ENCODE measurements around the gene IFNL4. TPM values are rescaled to one million over a fixed set of nuclear protein-coding genes. Genes with fewer than 3 reads are reported as not detected.
"Not testable (repeated sequence)": the region's sequence is repeated elsewhere in the genome, so short reads cannot be mapped to it uniquely, and the experiment has no call there.

Gene IFNL4
- total RNA-seq, 1 experiment from 2014 or later, result not detected

DNA sequence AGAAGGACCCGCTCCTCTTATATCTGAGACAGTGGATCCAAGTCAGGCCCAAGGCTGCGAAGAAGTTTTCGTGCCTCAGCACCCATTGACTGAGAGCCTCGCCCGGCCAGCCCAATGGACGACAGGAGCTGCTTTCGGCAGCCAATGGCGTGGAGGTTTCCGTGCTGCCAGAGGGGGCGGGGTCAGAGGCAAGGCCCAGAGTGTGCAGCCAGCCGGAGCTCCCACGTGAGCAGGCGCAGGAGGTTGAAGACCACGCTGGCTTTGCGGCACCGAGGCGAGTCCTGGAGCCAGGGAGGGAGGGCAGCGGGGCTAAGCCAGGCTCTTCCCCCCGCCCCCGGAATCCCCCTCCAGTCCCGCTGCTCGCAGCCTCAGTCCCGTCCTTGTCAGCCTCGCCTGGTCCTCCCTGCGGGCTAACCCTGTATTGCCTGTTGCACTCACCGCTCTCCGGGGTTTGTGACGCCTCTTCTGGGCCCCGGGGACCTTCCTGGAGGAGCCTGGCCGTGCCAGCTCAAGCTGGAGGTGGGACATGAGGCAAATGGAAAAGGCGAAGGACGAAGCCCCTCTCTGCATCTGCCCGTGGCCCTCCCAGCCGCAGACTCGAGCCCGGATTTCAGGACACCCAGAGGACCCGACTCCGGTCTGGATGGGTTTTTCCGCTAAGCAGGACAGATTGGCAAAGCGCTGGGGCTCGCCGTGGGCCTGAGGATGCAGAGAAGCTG lies 1.5 kb downstream of the IFNL4 start:
- CTCF ChIA-PET, result no interaction called here

DNA sequence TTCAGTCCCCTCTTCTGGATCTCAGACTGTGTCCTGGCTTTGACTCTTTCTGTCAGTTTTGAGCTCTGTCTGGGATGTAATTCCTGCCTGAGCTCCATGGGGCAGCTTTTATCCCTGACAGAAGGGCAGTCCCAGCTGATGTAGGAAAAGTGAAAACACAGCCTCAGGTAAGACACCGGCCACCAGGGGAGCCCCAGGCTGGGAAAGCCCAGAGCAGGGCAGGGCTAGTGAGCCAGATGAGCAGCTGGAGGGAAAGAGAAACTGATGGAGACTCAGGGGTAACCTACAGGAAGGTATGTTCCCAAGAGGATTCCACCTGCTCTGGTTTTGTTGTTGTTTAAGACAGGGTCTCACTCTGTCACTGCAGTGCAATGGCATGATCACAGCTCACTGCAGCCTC lies 3.5 kb downstream of the IFNL4 start:
- POLR2A ChIA-PET (ENCODE audit: low non-redundant PET); DNase-seq (ENCODE audit: low spot score); H3K9me3 ChIP-seq (ENCODE audit: low read depth, low read length, poor library complexity, severe bottlenecking); BruUV-seq (replicated peaks); H3K4me3 ChIP-seq (ENCODE audit: low read depth, low read length, poor library complexity, severe bottlenecking); H3K36me3 ChIP-seq (ENCODE audit: insufficient read depth, low read length, poor library complexity, severe bottlenecking); H3K27ac ChIP-seq (ENCODE audit: low read depth, low read length, poor library complexity, severe bottlenecking); H3K4me1 ChIP-seq (ENCODE audit: insufficient read depth, low read length, poor library complexity, severe bottlenecking); intact Hi-C loops (cut with micrococcal nuclease; ENCODE audit: unreplicated experiment): not testable (repeated sequence)
- CTCF ChIA-PET, result interaction anchor here (0.6 kb wide), 1 partner anchor 162 kb away, joined by 6 read pairs; no protein-coding TSS in a partner anchor
- H3K27me3 ChIP-seq (replicated peaks; ENCODE audit: insufficient read depth, low read depth, low read length, poor library complexity), result peaks cover 33% of the 10 kb centered on the region

More for the DNA sequence above, 1.5 kb downstream of the IFNL4 start:
- Histone ChIP-seq H3K27ac (ENCODE audit: low read depth, low read length, poor library complexity, severe bottlenecking) (no peak overlapping the region), H3K9me3 (ENCODE audit: low read depth, low read length, poor library complexity, severe bottlenecking) (no peaks in the 10 kb centered on the region), H3K4me3 (ENCODE audit: low read depth, low read length, poor library complexity, severe bottlenecking) (no peak overlapping the region), H3K4me1 (ENCODE audit: insufficient read depth, low read length, poor library complexity, severe bottlenecking) (no peaks in the 10 kb centered on the region), H3K36me3 (ENCODE audit: insufficient read depth, low read length, poor library complexity, severe bottlenecking) (no peaks in the 10 kb centered on the region), H3K27me3 (replicated peaks; ENCODE audit: insufficient read depth, low read depth, low read length, poor library complexity) (peaks cover 40% of the 10 kb centered on the region)
- TF ChIP-seq EZH2 (IDR thresholded peaks at IDR 0.05; ENCODE audit: borderline replicate concordance, low read depth, low read length, poor library complexity, severe bottlenecking), result no peak
- TF ChIP-seq, protein P1, sequence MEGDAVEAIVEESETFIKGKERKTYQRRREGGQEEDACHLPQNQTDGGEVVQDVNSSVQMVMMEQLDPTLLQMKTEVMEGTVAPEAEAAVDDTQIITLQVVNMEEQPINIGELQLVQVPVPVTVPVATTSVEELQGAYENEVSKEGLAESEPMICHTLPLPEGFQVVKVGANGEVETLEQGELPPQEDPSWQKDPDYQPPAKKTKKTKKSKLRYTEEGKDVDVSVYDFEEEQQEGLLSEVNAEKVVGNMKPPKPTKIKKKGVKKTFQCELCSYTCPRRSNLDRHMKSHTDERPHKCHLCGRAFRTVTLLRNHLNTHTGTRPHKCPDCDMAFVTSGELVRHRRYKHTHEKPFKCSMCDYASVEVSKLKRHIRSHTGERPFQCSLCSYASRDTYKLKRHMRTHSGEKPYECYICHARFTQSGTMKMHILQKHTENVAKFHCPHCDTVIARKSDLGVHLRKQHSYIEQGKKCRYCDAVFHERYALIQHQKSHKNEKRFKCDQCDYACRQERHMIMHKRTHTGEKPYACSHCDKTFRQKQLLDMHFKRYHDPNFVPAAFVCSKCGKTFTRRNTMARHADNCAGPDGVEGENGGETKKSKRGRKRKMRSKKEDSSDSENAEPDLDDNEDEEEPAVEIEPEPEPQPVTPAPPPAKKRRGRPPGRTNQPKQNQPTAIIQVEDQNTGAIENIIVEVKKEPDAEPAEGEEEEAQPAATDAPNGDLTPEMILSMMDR (conservative IDR thresholded peaks at IDR 0.05; ENCODE audit: low read depth, low read length), result no peak
- peak; percentile 45 for DNase-seq (ENCODE audit: low spot score)
- POLR2A ChIA-PET (ENCODE audit: low non-redundant PET), result no interaction called here
- BruUV-seq (replicated peaks), result no TSS peak
- intact Hi-C loops (cut with micrococcal nuclease; ENCODE audit: unreplicated experiment), result no loop called here

- H3K27ac ChIP-seq (ENCODE audit: low read depth, low read length, poor library complexity, severe bottlenecking); H3K4me3 ChIP-seq (ENCODE audit: low read depth, low read length, poor library complexity, severe bottlenecking); H3K4me1 ChIP-seq (ENCODE audit: insufficient read depth, low read length, poor library complexity, severe bottlenecking); H3K36me3 ChIP-seq (ENCODE audit: insufficient read depth, low read length, poor library complexity, severe bottlenecking); intact Hi-C loops (cut with micrococcal nuclease; ENCODE audit: unreplicated experiment); POLR2A ChIA-PET (ENCODE audit: low non-redundant PET); BruUV-seq (replicated peaks); H3K9me3 ChIP-seq (ENCODE audit: low read depth, low read length, poor library complexity, severe bottlenecking); DNase-seq (ENCODE audit: low spot score): not testable (repeated sequence)
- CTCF ChIA-PET, result interaction anchor here (0.6 kb wide), 1 partner anchor 162 kb away, joined by 6 read pairs; no protein-coding TSS in a partner anchor
- H3K27me3 ChIP-seq (replicated peaks; ENCODE audit: insufficient read depth, low read depth, low read length, poor library complexity), result peaks cover 27% of the 10 kb centered on the region
These were observed 4.1 kb downstream of the IFNL4 start, which contains the start of gene IFNL3 for GRCh38 chr19:39244410-39245100. TSS of gene IFNL3 (minus strand) at chr19:39245006. CDS start at chr19:39244967, 39 bp downstream.

DNA sequence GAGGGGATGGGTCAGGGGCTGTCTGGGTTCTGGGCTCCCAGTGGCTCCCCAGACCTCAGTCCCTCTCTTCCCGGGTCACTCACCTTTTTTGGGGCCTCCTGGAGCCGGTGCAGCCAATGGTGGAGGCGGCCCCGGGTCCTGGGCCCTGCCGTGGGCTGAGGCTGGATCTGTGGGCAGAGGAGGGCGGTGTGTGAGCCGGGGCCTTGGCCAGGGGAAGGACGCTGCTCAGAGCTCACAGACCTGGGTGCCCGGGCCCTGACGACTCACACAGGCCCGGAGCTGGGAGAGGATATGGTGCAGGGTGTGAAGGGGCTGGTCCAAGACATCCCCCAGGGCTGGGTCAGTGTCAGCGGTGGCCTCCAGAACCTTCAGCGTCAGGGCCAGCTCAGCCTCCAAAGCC lies 4.9 kb downstream of the IFNL4 start:
- CTCF ChIA-PET; intact Hi-C loops (cut with micrococcal nuclease; ENCODE audit: unreplicated experiment); H3K4me3 ChIP-seq (ENCODE audit: low read depth, low read length, poor library complexity, severe bottlenecking); H3K27ac ChIP-seq (ENCODE audit: low read depth, low read length, poor library complexity, severe bottlenecking); POLR2A ChIA-PET (ENCODE audit: low non-redundant PET); H3K36me3 ChIP-seq (ENCODE audit: insufficient read depth, low read length, poor library complexity, severe bottlenecking); BruUV-seq (replicated peaks); H3K9me3 ChIP-seq (ENCODE audit: low read depth, low read length, poor library complexity, severe bottlenecking); H3K4me1 ChIP-seq (ENCODE audit: insufficient read depth, low read length, poor library complexity, severe bottlenecking); DNase-seq (ENCODE audit: low spot score): not testable (repeated sequence)
- peaks cover 20% of the 10 kb centered on the region for H3K27me3 ChIP-seq (replicated peaks; ENCODE audit: insufficient read depth, low read depth, low read length, poor library complexity)

Measured in A673 (cell line).